Measurements from ENCODE around the gene CCNA2. TPM values are rescaled to one million over a fixed set of nuclear protein-coding genes. Genes with fewer than 3 reads are reported as not detected.
A peak's percentile ranks its signal among the peaks of the same experiment; 100 is the strongest.

Gene CCNA2
- total and polyA plus RNA-seq, 7 donors: 0.06 to 0.46 (median 0.23) TPM

DNA sequence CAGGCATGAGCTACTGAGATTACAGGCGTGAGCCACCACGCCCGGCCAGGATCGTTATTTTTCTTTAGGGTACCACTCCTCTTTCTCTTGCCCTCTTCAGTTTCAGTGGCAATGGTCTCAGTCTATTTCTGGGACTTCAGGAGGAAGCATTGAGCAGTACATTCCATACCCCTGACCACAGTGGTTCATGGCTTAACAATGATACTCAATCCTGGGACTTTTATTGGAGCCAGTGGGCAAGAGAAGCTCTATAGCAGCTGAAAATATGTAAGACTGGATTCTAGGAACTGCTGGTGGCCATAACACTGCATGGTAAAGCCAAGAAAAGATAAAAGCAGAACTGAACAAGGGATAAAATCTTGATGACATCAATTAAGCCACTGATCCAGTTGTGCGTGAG, 5.8 kb upstream of the CCNA2 start:
- ATAC-seq: no peak
- intact Hi-C loops (cut with DNase I): loop anchor here in 1 of 2 donors (5.0 kb wide), 1 partner anchor 43 kb away; the partner anchor contains the start of gene BBS7
- Histone ChIP-seq H3K4me1 (no peaks in the 10 kb centered on the region), H3K27me3 (ENCODE audit: insufficient read depth in 3 of 3, low read length in 2 of 3) (no peaks in the 10 kb centered on the region), H3K36me3 (ENCODE audit: insufficient read depth in 1 of 2, low read depth in 1 of 2) (peaks cover 0 to 70% of the 10 kb centered on the region in 2 donors), H3K4me3 (no peak overlapping the region), H3K27ac (no peak overlapping the region), H3K9me3 (no peaks in the 10 kb centered on the region)
- no peak for DNase-seq
- TF ChIP-seq, protein P1, sequence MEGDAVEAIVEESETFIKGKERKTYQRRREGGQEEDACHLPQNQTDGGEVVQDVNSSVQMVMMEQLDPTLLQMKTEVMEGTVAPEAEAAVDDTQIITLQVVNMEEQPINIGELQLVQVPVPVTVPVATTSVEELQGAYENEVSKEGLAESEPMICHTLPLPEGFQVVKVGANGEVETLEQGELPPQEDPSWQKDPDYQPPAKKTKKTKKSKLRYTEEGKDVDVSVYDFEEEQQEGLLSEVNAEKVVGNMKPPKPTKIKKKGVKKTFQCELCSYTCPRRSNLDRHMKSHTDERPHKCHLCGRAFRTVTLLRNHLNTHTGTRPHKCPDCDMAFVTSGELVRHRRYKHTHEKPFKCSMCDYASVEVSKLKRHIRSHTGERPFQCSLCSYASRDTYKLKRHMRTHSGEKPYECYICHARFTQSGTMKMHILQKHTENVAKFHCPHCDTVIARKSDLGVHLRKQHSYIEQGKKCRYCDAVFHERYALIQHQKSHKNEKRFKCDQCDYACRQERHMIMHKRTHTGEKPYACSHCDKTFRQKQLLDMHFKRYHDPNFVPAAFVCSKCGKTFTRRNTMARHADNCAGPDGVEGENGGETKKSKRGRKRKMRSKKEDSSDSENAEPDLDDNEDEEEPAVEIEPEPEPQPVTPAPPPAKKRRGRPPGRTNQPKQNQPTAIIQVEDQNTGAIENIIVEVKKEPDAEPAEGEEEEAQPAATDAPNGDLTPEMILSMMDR (IDR thresholded peaks at IDR 0.05): no peak
- WGBS, 3 donors: 86 to 98% (median 95%) methylated on average over 5 of the region's 5 CpGs

DNA sequence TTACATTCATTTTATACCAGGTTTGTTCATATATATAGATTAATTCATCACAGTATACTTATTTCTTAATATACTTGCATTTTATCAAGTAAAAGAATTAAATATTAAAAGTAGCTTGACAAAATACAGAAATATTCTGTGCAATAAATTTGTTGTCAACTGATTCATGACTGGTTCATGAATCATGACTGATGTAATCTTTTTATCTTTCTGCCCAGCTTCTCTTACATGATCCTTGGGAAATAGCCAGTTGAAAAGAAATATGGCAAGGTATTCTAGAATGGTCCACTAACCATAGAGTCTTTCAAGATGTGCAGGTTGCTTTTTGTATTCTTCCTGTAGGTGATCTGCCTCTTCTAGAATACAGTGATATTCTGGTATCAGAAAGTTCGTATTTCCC, 4.2 kb upstream of the CCNA2 start:
- intact Hi-C loops (cut with DNase I): loop anchor here in 1 of 2 donors (5.0 kb wide), 1 partner anchor 44 kb away; the partner anchor contains the start of gene BBS7
- TF ChIP-seq, protein P1 (IDR thresholded peaks at IDR 0.05): no peak
- Histone ChIP-seq H3K27me3 (ENCODE audit: insufficient read depth in 3 of 3, low read length in 2 of 3) (no peaks in the 10 kb centered on the region), H3K36me3 (ENCODE audit: insufficient read depth in 1 of 2, low read depth in 1 of 2) (peaks cover 0 to 54% of the 10 kb centered on the region in 2 donors), H3K27ac (no peak overlapping the region), H3K4me3 (no peak overlapping the region), H3K4me1 (peaks cover 8% of the 10 kb centered on the region), H3K9me3 (no peaks in the 10 kb centered on the region)
- ATAC-seq (no peak), DNase-seq (no peak)
- 91 to 95% (median 94%) methylated on average over 1 of the region's 1 CpG for WGBS, 3 donors

DNA sequence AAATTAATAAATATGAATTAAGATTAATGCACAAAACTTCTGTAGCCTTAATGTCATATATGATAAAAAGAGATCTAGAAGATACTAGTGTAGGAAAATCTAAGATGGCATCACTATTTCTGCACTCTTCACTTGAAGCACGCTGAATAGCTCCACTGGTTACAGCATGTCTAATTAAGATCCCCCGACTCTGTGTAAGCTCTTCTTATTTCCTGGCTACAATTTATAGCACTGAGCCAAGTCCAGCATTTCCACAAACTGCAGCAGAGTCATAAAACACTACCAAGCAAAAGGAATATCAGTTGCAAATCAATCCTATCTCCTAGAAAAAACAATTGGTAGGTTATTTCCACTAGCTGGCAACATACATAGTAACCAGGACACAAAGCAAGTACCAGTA, 1.3 kb upstream of the CCNA2 start:
- intact Hi-C loops (cut with DNase I): loop anchor here (5.0 kb wide), 2 partner anchors 42 to 47 kb away; partner anchors contain the start of gene BBS7 (in 1 of the 2)
- 12 to 18% (median 15%) methylated on average over 2 of the region's 2 CpGs for WGBS, 3 donors
- Histone ChIP-seq H3K9me3 (no peaks in the 10 kb centered on the region), H3K4me3 (no peak overlapping the region), H3K36me3 (ENCODE audit: insufficient read depth in 1 of 2, low read depth in 1 of 2) (peaks cover 0 to 34% of the 10 kb centered on the region in 2 donors), H3K27ac (no peak overlapping the region), H3K4me1 (peaks cover 8% of the 10 kb centered on the region), H3K27me3 (ENCODE audit: insufficient read depth in 3 of 3, low read length in 2 of 3) (no peaks in the 10 kb centered on the region)
- TF ChIP-seq, protein P1 (IDR thresholded peaks at IDR 0.05): no peak
- ATAC-seq: no peak
- no peak for DNase-seq

DNA sequence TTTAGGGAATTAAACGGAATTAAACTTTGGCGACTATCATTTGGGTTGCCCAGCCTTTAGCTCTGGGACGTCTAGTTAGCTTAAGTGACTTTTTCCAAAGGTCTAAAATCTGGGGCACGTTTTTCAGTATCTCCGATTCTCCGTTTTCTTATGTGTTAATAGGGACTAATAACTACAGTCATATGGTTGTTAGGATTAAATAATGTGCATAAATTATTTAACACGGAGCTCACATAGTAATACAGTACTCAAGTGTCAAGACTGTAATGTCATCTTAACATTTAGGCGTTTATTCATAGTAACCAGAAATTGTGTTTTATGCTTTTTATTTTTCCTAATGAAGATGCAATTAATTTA, 466 bp upstream of the CCNA2 start:
- DNase-seq (no peak), ATAC-seq (no peak)
- intact Hi-C loops (cut with DNase I): loop anchor here in 1 of 2 donors (5.0 kb wide), 1 partner anchor 43 kb away; no protein-coding TSS in a partner anchor
- H3K4me3 ChIP-seq: peak overlapping the region; percentile 72
- TF ChIP-seq, protein P1 (IDR thresholded peaks at IDR 0.05): no peak
- H3K4me1 ChIP-seq: peaks cover 8% of the 10 kb centered on the region
- H3K9me3 ChIP-seq: no peaks in the 10 kb centered on the region
- no peaks in the 10 kb centered on the region for H3K27me3 ChIP-seq (ENCODE audit: insufficient read depth in 3 of 3, low read length in 2 of 3)
- H3K27ac ChIP-seq: peak overlapping the region; percentile 78
- peaks cover 0 to 28% of the 10 kb centered on the region in 2 donors for H3K36me3 ChIP-seq (ENCODE audit: insufficient read depth in 1 of 2, low read depth in 1 of 2)
- 3 to 4% (median 3%) methylated on average over 8 of the region's 8 CpGs for WGBS, 3 donors

Data from psoas muscle (tissue), 8 donors.